GM12878 (cell line): Measurements from ENCODE around the gene IL36B. TPM values are rescaled to one million over a fixed set of nuclear protein-coding genes. Genes with fewer than 3 reads are reported as not detected.

Experiments
- ATAC-seq: fragments of 200-7000 bp; cut with Tn5 transposase; 3 replicates; pipeline ENCODE4 v1.9.1; 2020; ENCODE audit warnings: mild to moderate bottlenecking, moderate library complexity
- BruUV-seq: library from RNA; stranded (reverse); fragments of 400-500 nt; replicated peaks from 2 replicates; lab custom pipeline; 2021; lab: Mats Ljungman, UMichigan
- CTCF ChIA-PET: fragments of 300-600 bp; sonication (Branson Sonifier 250); formaldehyde crosslinking; extraction: SDS; loops from one replicate; lab custom pipeline; 2021; ENCODE audit warnings: inconsistent platforms; lab: Yijun Ruan, JAX
- POLR2A ChIA-PET: fragments of 350-600 bp; formaldehyde crosslinking; extraction: SDS; loops from one replicate; lab custom pipeline; 2021; ENCODE audit warnings: inconsistent platforms; lab: Charles Lee
- RAD21 ChIA-PET: fragments of 300-600 bp; sonication (Branson Sonifier 250); formaldehyde crosslinking; loops from one replicate; lab custom pipeline; 2023; ENCODE audit warnings: antibody characterized with exemption; ENCODE audit not compliant: unreplicated experiment; lab: Charles Lee
- SMC1A ChIA-PET: fragments of 300-600 bp; sonication (Branson Sonifier 250); formaldehyde crosslinking; loops from one replicate; lab custom pipeline; 2023; ENCODE audit not compliant: unreplicated experiment, uncharacterized antibody; lab: Charles Lee
- DNase-seq: peaks from one replicate; pipeline ENCODE4 v3.0.0-alpha.2; 2011; ENCODE audit warnings: low read depth, low spot score
- FAIRE-seq: peaks from 3 replicates; lab custom pipeline; 2011; peaks lifted over from hg19 to GRCh38; lab: Jason Lieb, UNC
- H2AFZ ChIP-seq: 2 replicates; pipeline ENCODE4 v1.6.0; 2011; ENCODE audit warnings: low read depth, low read length, control low read depth; ENCODE audit not compliant: control insufficient read depth
- H3K27ac ChIP-seq: 2 replicates; pipeline ENCODE4 v1.5.1; 2011; ENCODE audit warnings: control low read depth; ENCODE audit not compliant: control insufficient read depth, insufficient read depth
- H3K27me3 ChIP-seq, 2 experiments: replicated peaks in 1 of 2; 2 replicates each; pipeline versions ENCODE4 v1.6.0 to v1.6.1; 2011; ENCODE audit warnings: low read length in 1 of 2; ENCODE audit not compliant: control insufficient read depth in 2 of 2, insufficient read depth in 2 of 2
- H3K36me3 ChIP-seq, 2 experiments: 2 replicates each; pipeline ENCODE4 v1.5.1; 2011; ENCODE audit warnings: low read length in 1 of 2; ENCODE audit not compliant: control insufficient read depth in 2 of 2, insufficient read depth in 2 of 2
- H3K4me1 ChIP-seq: 2 replicates; pipeline ENCODE4 v1.6.1; 2011; ENCODE audit warnings: mild to moderate bottlenecking, low read length, moderate library complexity, mixed read lengths; ENCODE audit not compliant: control insufficient read depth, insufficient read depth
- H3K4me2 ChIP-seq: 2 replicates; pipeline ENCODE4 v1.6.0; 2011; ENCODE audit warnings: control low read depth; ENCODE audit not compliant: control insufficient read depth, insufficient read depth
- H3K4me3 ChIP-seq: fragments of 200-600 bp; sonication (generic); 2 replicates; pipeline ENCODE4 v1.5.1; 2016
- H3K79me2 ChIP-seq: 2 replicates; pipeline ENCODE4 v1.6.0; 2011; ENCODE audit warnings: low read length; ENCODE audit not compliant: control insufficient read depth, insufficient read depth
- H3K9ac ChIP-seq: 2 replicates; pipeline ENCODE4 v1.8.0; 2011; ENCODE audit warnings: low read length, control low read depth, mixed read lengths; ENCODE audit not compliant: control insufficient read depth, insufficient read depth
- H3K9me3 ChIP-seq: replicated peaks from 3 replicates; pipeline ENCODE4 v1.5.1; 2011; ENCODE audit warnings: mild to moderate bottlenecking, low read length; ENCODE audit not compliant: control insufficient read depth, insufficient read depth
- H4K20me1 ChIP-seq: 2 replicates; pipeline ENCODE4 v1.6.0; 2011; ENCODE audit not compliant: control insufficient read depth, insufficient read depth
- EP300 ChIP-seq, 2 experiments: fragments of 150-350 bp in 1 of 2; IDR thresholded peaks; 2 replicates each; pipeline ENCODE4 v1.6.1; 2011 to 2012; ENCODE audit warnings: low read depth in 2 of 2, low read length in 2 of 2, borderline replicate concordance in 1 of 2, improper control_type of control experiment in 1 of 2, inconsistent platforms in 1 of 2; ENCODE audit not compliant: control insufficient read depth in 1 of 2
- HCFC1 ChIP-seq: fragments of 150-350 bp; IDR thresholded peaks from 2 replicates; pipeline ENCODE4 v1.6.1; 2014; ENCODE audit warnings: low read length
- MEF2A ChIP-seq: IDR thresholded peaks from 2 replicates; pipeline ENCODE4 v1.6.1; 2011; ENCODE audit warnings: low read depth, mild to moderate bottlenecking, low read length, moderate library complexity; ENCODE audit not compliant: insufficient read depth
- MEF2B ChIP-seq: fragments of 450-650 bp; IDR thresholded peaks from 2 replicates; pipeline ENCODE4 v1.6.1; 2018; ENCODE audit warnings: mild to moderate bottlenecking, moderate library complexity; ENCODE audit not compliant: partially characterized antibody, poor library complexity, severe bottlenecking
- POU2F2 ChIP-seq: IDR thresholded peaks from 3 replicates; pipeline ENCODE4 v1.6.1; 2011; ENCODE audit warnings: low read depth, mild to moderate bottlenecking, low read length, borderline replicate concordance
- RCOR1 ChIP-seq: conservative IDR thresholded peaks from 2 replicates; pipeline ENCODE4 v1.6.1; 2012; ENCODE audit warnings: low read depth, low read length, improper control_type of control experiment
- RFX5 ChIP-seq: IDR thresholded peaks from 2 replicates; pipeline ENCODE4 v1.6.1; 2011; ENCODE audit warnings: low read depth, low read length, improper control_type of control experiment
- RUNX3 ChIP-seq: IDR thresholded peaks from 2 replicates; pipeline ENCODE4 v1.6.1; 2012; ENCODE audit warnings: low read length, inconsistent platforms
- TBL1XR1 ChIP-seq: IDR thresholded peaks from 2 replicates; pipeline ENCODE4 v1.6.1; 2012; ENCODE audit warnings: low read depth, low read length, improper control_type of control experiment
- ZSCAN29 ChIP-seq: fragments of 450-650 bp; IDR thresholded peaks from 2 replicates; pipeline ENCODE4 v1.6.1; 2017; ENCODE audit warnings: mild to moderate bottlenecking, moderate library complexity
- WGBS: methylation state at CpG from one replicate; pipeline ENCODE4 v1.1.6; 2016; ENCODE audit warnings: low lambda C conversion rate; ENCODE audit not compliant: insufficient replicate concordance, insufficient coverage; ENCODE audit errors: missing lambda C conversion rate; 5-methylcytosine and 5-hydroxymethylcytosine counted together
- in situ Hi-C: fragments of 300-500 bp; cut with MboI; formaldehyde crosslinking; loops from 9 replicates; pipeline ENCODE4 v1.14.3; 2018; ENCODE audit warnings: mixed read lengths
- intact Hi-C: fragments of 100-400 bp; cut with micrococcal nuclease; formaldehyde crosslinking; loops from one replicate; pipeline ENCODE4 v1.14.2; 2022; ENCODE audit not compliant: unreplicated experiment
- polyA plus RNA-seq, 11 experiments: library from polyadenylated mRNA; depleted of rRNA in 4 of 11; unstranded in 6 of 11; stranded (reverse) in 5 of 11; fragments of >200 nt; fragmentation: Nextera tagmentation in 4 of 11; fragmentation: Illumina TruSeq in 1 of 11; extraction: Ambion mirVana in 4 of 11; extraction: Trizol in 1 of 11; gene quantifications; 1 replicate in 1 of 11; 2 replicates in 10 of 11; pipeline versions ENCODE4 v1.2.1 to v1.2.3, GENCODE V29; 2011 to 2016; ENCODE audit warnings: inconsistent platforms in 2 of 11, missing spikeins in 2 of 11, low read depth in 1 of 11
- total RNA-seq, 4 experiments: library from RNA; depleted of rRNA in 3 of 4; stranded (reverse); fragments of >200 nt in 3 of 4; fragmentation: Illumina TruSeq in 1 of 4; extraction: Trizol in 1 of 4; gene quantifications; 2 replicates each; pipeline versions ENCODE4 v1.2.1 to v1.2.3, GENCODE V29; 2013 to 2021
- TF ChIP-seq, protein P1 (sequence below): fragments of 450-650 bp; IDR thresholded peaks from 2 replicates; pipeline ENCODE4 v1.6.1; 2018; ENCODE audit warnings: mild to moderate bottlenecking, low read depth, moderate library complexity; ENCODE audit not compliant: partially characterized antibody
- TF ChIP-seq, protein P2 (sequence below): IDR thresholded peaks from 2 replicates; pipeline ENCODE4 v1.6.1; 2012; ENCODE audit warnings: low read depth, low read length, improper control_type of control experiment
- TF ChIP-seq, protein P3 (sequence below): IDR thresholded peaks from 2 replicates; pipeline ENCODE4 v1.6.1; 2011; ENCODE audit warnings: borderline replicate concordance, low read depth, mild to moderate bottlenecking, moderate library complexity, low read length; ENCODE audit not compliant: insufficient read depth, poor library complexity, severe bottlenecking

The IL36B gene
- total and polyA plus RNA-seq, 10 of the 15 experiments (the other 5 are each of a cell fraction or from before 2014, with no cell fraction given): not detected

DNA sequence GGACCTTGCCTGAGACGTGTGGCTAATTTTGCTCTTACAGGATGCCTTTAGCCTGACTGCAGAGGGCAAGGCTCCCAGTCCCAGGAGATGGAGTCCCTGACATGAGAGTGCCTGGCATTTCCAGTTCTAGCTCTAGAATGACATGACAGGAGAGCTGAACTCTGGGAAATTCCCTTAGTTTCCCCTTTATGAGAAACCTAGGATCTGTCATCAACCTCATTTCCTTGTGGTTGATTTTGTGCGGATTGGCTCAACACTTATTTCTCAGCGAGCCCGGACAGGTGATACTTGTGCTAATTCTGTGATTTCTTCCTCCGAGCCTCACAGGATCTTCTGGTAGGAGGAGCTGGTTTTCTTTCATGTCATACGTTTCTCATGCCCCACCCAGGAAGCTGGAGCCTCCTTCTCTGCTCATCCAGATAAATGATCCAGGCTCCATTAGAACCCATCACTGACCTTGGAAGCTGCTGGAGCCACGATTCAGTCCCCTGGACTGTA lies 75.1 kb downstream of the IL36B start, which contains the start of gene IL36G:
TSS of gene IL36G (plus strand) at position 448 of the 498 bp plus-strand sequence. CDS start 633 bp downstream, outside the sequence.
- Histone ChIP-seq H3K36me3 (no peaks in the 10 kb centered on the region), H4K20me1 (no peaks in the 10 kb centered on the region), H2AFZ (no peak within 1 kb of the TSS), H3K4me2 (no peak within 1 kb of the TSS), H3K9me3 (no peaks in the 10 kb centered on the region), H3K4me3 (no peak within 1 kb of the TSS), H3K27me3 (no peaks in the 10 kb centered on the region; a peak in 1 of 4 replicates), H3K27ac (no peak within 1 kb of the TSS), H3K9ac (no peak within 1 kb of the TSS), H3K4me1 (peaks cover 8% of the 10 kb centered on the region; the same call in 1 of the 2 replicates), H3K79me2 (no peaks in the 10 kb centered on the region)
- ChIA-PET SMC1A (interaction anchor here (1.3 to 1.5 kb wide), 2 partner anchors 9 to 19 kb away, joined by 3 to 5 read pairs; no protein-coding TSS in a partner anchor), CTCF (interaction anchor here (0.6 to 1.4 kb wide), 2 partner anchors 17 to 23 kb away, joined by 3 to 5 read pairs; no protein-coding TSS in a partner anchor), RAD21 (no interaction called here), POLR2A (no interaction called here)
- FAIRE-seq (no peak), DNase-seq (no peak), ATAC-seq (peak; percentile 27)
- BruUV-seq: no TSS peak
- in situ Hi-C loops (no loop called here), intact Hi-C loops (no loop called here)
- WGBS: 7% methylated on average over 7 of the region's 7 CpGs
- TF ChIP-seq EP300 (IDR thresholded peaks at IDR 0.05; ENCODE audit: borderline replicate concordance in 1 of 2, control insufficient read depth in 1 of 2, low read depth in 2 of 2, low read length in 2 of 2) (no peak), RCOR1 (no peak), RUNX3 (peak; percentile 41), MEF2A (no peak), MEF2B (no peak), HCFC1 (no peak), RFX5 (no peak), ZSCAN29 (no peak), POU2F2 (no peak), TBL1XR1 (no peak)
- TF ChIP-seq, protein P1, sequence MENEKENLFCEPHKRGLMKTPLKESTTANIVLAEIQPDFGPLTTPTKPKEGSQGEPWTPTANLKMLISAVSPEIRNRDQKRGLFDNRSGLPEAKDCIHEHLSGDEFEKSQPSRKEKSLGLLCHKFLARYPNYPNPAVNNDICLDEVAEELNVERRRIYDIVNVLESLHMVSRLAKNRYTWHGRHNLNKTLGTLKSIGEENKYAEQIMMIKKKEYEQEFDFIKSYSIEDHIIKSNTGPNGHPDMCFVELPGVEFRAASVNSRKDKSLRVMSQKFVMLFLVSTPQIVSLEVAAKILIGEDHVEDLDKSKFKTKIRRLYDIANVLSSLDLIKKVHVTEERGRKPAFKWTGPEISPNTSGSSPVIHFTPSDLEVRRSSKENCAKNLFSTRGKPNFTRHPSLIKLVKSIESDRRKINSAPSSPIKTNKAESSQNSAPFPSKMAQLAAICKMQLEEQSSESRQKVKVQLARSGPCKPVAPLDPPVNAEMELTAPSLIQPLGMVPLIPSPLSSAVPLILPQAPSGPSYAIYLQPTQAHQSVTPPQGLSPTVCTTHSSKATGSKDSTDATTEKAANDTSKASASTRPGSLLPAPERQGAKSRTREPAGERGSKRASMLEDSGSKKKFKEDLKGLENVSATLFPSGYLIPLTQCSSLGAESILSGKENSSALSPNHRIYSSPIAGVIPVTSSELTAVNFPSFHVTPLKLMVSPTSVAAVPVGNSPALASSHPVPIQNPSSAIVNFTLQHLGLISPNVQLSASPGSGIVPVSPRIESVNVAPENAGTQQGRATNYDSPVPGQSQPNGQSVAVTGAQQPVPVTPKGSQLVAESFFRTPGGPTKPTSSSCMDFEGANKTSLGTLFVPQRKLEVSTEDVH: no peak
- TF ChIP-seq, protein P2, sequence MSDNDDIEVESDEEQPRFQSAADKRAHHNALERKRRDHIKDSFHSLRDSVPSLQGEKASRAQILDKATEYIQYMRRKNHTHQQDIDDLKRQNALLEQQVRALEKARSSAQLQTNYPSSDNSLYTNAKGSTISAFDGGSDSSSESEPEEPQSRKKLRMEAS: no peak
- TF ChIP-seq, protein P3, sequence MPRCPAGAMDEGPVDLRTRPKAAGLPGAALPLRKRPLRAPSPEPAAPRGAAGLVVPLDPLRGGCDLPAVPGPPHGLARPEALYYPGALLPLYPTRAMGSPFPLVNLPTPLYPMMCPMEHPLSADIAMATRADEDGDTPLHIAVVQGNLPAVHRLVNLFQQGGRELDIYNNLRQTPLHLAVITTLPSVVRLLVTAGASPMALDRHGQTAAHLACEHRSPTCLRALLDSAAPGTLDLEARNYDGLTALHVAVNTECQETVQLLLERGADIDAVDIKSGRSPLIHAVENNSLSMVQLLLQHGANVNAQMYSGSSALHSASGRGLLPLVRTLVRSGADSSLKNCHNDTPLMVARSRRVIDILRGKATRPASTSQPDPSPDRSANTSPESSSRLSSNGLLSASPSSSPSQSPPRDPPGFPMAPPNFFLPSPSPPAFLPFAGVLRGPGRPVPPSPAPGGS: peak; percentile 66
